ENCODE results near the gene FABP7.
A peak's percentile ranks its signal among the peaks of the same experiment; 100 is the strongest.

Gene FABP7

DNA sequence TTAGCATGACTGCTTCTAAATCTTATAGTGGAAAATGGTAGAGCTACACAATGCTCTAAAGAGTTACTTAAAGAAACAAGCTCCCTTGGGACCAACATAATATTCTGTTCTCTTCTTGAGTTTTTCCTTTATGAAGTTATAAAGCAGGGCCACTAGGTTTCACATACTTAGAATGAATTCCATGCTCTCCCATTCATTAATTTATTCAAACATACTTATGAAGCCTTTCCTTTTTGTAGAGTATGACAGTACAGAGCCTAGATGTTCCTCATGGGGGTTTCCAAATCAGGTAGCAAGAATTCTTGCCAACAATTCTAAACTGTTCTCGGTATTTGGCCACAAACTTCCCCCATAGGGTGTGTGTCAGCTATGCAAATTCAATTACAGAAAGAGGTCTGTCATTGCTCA is 20.6 kb upstream of the FABP7 start:
- DNase-seq (ENCODE audit: low read depth): no peak
- H3K4me3 ChIP-seq (ENCODE audit: low read length): no peak overlapping the region
- TF ChIP-seq, protein P1, sequence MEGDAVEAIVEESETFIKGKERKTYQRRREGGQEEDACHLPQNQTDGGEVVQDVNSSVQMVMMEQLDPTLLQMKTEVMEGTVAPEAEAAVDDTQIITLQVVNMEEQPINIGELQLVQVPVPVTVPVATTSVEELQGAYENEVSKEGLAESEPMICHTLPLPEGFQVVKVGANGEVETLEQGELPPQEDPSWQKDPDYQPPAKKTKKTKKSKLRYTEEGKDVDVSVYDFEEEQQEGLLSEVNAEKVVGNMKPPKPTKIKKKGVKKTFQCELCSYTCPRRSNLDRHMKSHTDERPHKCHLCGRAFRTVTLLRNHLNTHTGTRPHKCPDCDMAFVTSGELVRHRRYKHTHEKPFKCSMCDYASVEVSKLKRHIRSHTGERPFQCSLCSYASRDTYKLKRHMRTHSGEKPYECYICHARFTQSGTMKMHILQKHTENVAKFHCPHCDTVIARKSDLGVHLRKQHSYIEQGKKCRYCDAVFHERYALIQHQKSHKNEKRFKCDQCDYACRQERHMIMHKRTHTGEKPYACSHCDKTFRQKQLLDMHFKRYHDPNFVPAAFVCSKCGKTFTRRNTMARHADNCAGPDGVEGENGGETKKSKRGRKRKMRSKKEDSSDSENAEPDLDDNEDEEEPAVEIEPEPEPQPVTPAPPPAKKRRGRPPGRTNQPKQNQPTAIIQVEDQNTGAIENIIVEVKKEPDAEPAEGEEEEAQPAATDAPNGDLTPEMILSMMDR (conservative IDR thresholded peaks at IDR 0.05; ENCODE audit: low read depth, low read length): no peak

DNA sequence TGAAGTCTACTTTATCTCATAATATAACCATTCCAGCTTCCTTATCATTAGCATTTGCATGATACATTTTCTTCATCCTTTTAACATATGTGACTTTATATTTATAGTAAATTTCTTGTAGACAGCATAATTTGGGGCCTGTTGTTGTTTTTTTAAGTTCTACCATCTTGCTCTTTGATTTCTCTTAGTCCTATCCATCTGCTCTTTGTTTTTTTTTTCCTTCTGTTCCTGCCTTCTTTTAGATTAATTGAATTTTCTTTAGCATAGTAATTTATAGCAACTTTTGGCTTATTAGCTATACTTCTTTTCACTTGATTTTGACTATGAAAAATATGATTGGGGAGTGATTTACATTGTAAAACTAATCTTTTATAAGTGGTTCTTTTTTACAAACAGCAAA is 19.2 kb upstream of the FABP7 start:
- DNase-seq (ENCODE audit: low read depth): no peak
- no peak overlapping the region for H3K4me3 ChIP-seq (ENCODE audit: low read length)
- TF ChIP-seq, protein P1 (conservative IDR thresholded peaks at IDR 0.05; ENCODE audit: low read depth, low read length): no peak

DNA sequence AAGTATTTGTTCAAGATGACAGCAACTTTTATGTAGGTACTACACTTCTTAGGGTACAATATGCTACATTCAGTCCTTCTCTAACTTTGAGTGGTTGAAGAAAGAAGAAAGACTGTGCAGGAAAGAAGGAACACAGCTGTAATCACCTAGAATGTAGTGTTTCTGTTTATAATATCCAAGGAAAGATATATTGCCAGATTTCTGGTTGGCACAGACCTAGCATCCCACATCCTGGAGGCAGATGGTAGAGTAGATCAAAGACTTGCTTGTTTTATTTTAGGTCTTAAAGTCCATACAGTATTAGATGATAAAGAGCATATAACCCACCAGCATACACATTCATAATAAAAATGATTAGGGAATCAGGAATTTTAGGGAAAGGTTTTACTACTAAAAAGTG is 13.3 kb upstream of the FABP7 start:
- H3K4me3 ChIP-seq (ENCODE audit: low read length): no peak overlapping the region
- TF ChIP-seq, protein P1 (conservative IDR thresholded peaks at IDR 0.05; ENCODE audit: low read depth, low read length): no peak
- no peak for DNase-seq (ENCODE audit: low read depth)

DNA sequence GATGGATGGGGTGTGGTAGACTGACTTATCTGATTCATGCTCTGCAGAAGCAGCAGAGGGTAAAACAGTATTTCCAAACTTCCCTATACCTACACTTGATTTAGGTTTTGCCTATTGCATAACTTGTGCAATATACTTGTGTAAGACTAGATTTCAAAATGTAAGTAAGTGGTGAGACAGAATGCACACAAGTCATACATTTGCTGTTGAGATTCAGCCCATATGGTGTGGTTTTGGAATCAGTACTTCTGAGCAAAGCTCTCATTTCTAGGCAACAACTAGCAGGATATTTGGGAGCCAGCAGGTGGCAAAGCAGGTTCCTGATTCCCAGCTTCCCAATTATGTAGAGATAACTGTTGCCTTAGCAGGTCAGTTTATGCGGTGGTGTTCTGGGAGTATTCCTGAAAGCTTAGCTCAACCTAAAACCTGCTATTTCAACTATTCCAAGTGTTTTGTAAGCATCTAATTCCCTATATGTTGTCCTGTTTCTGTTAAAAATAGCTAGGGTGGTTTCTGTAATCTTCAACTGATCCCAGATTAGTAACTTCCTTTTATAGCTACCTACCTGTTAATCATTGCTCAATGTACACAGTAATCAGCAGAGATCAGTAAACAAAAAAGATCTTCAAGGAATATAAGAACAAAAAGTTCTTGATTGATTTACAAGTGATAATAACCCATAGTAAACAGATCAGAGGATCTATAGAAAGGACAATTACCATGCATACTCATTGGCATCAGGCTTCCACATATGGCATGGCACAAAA is 8.5 kb upstream of the FABP7 start:
- no peak for DNase-seq (ENCODE audit: low read depth)
- TF ChIP-seq, protein P1 (conservative IDR thresholded peaks at IDR 0.05; ENCODE audit: low read depth, low read length): peak; percentile 11

DNA sequence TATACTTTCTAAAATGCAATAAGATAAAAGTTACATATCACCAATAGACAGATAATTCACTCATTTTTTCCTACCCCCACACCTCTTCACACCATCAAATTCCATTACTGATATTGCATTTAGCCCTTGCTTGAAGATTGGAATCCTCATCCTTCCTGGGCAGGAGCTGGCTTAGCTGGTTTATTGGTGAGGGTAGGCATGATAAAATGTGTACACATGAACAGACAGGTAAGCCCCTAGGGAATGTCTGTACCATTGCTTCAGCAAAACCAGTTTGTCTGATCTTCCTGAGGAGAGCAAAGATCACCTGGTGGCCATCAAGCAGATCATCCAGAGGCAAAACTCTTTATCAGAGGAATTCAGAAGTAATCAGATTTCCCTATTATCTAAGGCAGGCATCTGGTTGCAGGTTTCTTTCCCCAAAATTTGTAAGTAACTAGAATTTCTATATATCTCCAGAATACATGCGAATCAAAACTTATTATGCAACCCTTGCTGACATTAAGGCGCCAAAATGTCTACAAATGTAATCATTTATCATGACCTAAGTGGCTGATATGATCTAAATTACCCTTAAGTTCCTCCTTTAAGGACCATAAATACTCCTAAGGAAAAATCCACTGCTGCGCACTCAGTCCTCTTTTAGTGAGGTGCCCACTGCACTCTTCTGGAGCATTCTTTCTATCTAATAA is 6.6 kb upstream of the FABP7 start:
- TF ChIP-seq, protein P1 (conservative IDR thresholded peaks at IDR 0.05; ENCODE audit: low read depth, low read length): no peak
- DNase-seq (ENCODE audit: low read depth): no peak
- H3K4me3 ChIP-seq (ENCODE audit: low read length): no peak overlapping the region

More for the DNA sequence above, 8.5 kb upstream of the FABP7 start:
- H3K4me3 ChIP-seq (ENCODE audit: low read length): no peak overlapping the region

DNA sequence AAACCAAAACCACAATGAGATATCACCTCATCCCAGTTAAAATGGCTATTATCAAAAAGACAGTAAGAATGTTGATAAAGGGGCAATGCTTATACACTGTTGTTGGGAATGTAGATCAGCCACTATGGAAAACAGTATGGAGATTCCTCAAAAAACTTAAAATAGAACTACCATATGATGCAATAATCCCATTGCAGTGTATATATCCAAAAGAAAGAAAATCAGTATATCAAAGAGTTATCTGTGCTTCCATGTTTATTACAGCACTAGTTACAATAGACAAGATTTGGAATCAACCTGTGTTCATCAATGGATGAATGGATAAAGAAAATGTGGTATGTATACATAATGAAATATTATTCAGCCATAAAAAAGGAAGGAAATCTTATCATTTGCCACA is 3.5 kb upstream of the FABP7 start:
- TF ChIP-seq, protein P1 (conservative IDR thresholded peaks at IDR 0.05; ENCODE audit: low read depth, low read length): no peak
- DNase-seq (ENCODE audit: low read depth): no peak
- no peak overlapping the region for H3K4me3 ChIP-seq (ENCODE audit: low read length)

DNA sequence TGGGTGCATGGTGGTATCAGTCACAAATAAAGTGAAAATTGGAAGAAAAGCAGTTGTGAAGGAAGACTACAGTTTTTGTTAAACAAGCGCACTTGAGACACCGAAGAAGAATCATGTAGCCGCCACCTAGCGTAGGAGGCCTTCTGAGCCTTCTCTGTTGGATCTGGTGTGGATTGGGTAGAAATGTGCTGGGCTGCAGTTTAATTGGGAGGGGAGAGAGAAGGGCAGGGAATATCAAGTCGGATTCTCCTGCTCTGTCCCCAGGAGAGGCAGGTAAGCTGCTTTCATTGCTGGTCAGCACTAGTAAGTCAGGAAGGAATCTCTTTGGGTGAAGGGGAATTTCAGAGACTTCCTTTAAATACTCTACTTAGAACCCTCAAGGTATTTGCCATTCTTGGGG is 1.2 kb upstream of the FABP7 start:
- H3K4me3 ChIP-seq (ENCODE audit: low read length): no peak overlapping the region
- no peak for DNase-seq (ENCODE audit: low read depth)
- TF ChIP-seq, protein P1 (conservative IDR thresholded peaks at IDR 0.05; ENCODE audit: low read depth, low read length): no peak
